ENCODE data around the gene LRRC30. TPM values are rescaled to one million over a fixed set of nuclear protein-coding genes. Genes with fewer than 3 reads are reported as not detected.

LRRC30 gene
- total RNA-seq, 1 donor from 2014 or later, result not detected

DNA sequence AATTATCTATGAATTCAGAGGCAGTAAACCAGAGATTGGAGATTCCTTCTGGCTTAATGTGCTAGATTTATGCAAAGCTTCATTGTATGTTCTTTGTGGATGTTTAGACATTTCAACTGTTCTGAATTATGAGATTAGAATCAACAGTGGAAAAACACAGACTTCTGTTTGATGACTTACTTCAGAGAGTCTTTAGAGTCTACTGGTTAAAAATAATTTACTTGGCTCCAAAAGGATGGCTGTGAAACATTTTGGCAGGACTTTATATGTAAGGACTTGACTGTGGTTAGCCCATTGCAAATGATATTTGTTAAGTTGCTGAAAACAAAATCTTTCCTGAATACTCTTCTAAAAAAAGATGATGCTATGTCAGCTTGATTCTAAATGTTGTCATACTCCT is 25.5 kb upstream of the LRRC30 start:
- H3K27ac Mint-ChIP-seq, result peak overlapping the region; percentile 50
- H3K36me3 Mint-ChIP-seq, result no peaks in the 10 kb centered on the region
- peaks cover 3% of the 10 kb centered on the region for H3K27me3 Mint-ChIP-seq (ENCODE audit: low read depth)
- TF ChIP-seq, protein P1, sequence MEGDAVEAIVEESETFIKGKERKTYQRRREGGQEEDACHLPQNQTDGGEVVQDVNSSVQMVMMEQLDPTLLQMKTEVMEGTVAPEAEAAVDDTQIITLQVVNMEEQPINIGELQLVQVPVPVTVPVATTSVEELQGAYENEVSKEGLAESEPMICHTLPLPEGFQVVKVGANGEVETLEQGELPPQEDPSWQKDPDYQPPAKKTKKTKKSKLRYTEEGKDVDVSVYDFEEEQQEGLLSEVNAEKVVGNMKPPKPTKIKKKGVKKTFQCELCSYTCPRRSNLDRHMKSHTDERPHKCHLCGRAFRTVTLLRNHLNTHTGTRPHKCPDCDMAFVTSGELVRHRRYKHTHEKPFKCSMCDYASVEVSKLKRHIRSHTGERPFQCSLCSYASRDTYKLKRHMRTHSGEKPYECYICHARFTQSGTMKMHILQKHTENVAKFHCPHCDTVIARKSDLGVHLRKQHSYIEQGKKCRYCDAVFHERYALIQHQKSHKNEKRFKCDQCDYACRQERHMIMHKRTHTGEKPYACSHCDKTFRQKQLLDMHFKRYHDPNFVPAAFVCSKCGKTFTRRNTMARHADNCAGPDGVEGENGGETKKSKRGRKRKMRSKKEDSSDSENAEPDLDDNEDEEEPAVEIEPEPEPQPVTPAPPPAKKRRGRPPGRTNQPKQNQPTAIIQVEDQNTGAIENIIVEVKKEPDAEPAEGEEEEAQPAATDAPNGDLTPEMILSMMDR (IDR thresholded peaks at IDR 0.05; ENCODE audit: unreplicated experiment), result no peak
- no peak for DNase-seq (ENCODE audit: low spot score in 2 of 2, unreplicated experiment in 2 of 2)
- no peaks in the 10 kb centered on the region for H3K9me3 Mint-ChIP-seq
- no peak overlapping the region for H3K4me3 Mint-ChIP-seq
- peaks cover 17% of the 10 kb centered on the region for H3K4me1 Mint-ChIP-seq

DNA sequence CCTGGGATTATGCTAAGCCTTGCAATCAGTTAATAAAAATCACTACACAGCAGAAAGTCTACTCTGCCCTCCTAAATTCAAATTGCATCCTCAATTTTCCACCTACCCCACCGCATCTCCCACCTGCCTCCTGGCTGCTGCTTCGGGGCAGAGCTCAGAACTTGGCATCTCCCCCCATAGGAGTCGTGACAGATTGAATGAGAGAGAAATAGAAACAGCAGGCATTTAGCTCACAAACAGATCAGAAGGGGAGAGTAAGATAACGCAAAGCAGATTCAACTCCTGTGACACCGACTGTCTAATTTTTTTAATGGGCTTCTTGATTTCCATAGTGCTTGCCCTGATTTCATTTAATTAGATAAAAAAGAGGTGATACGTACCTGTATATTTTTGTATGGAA is 24.7 kb upstream of the LRRC30 start:
- H3K4me3 Mint-ChIP-seq, result no peak overlapping the region
- H3K9me3 Mint-ChIP-seq, result no peaks in the 10 kb centered on the region
- DNase-seq (ENCODE audit: low spot score in 2 of 2, unreplicated experiment in 2 of 2), result no peak
- H3K27me3 Mint-ChIP-seq (ENCODE audit: low read depth), result peaks cover 6% of the 10 kb centered on the region
- TF ChIP-seq, protein P1 (IDR thresholded peaks at IDR 0.05; ENCODE audit: unreplicated experiment), result no peak
- H3K27ac Mint-ChIP-seq, result no peak overlapping the region
- H3K4me1 Mint-ChIP-seq, result peaks cover 17% of the 10 kb centered on the region
- no peaks in the 10 kb centered on the region for H3K36me3 Mint-ChIP-seq

DNA sequence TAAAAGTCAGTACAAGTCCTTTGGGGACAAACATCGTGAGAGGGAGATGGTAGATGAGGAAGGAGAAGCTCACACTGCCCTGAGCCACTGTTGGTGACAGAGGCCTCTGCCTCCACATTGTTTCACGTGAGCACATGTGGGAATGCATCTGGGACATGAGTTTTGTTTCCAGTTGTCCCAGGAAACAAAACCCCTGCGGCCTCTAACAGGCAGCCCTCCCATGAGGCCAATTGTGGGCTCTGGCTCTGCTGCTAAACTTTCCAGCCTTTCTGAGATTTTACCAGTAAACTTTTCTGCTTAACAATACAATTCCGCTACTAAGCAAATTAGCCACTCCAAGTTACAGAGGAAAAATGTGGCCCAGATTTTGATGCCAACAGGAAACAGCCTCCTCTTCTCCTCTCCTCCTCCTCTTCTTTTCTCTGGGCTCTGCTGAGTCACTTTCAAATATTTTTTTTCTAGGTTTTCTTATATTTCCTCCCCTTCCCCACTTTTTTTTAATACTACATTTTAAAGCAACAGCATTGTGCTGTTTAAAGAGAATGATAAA is 23.4 kb upstream of the LRRC30 start:
- DNase-seq (ENCODE audit: low spot score in 2 of 2, unreplicated experiment in 2 of 2), result no peak
- Mint-ChIP-seq H3K4me3 (no peak overlapping the region), H3K36me3 (no peaks in the 10 kb centered on the region), H3K27ac (no peak overlapping the region), H3K27me3 (ENCODE audit: low read depth) (peaks cover 14% of the 10 kb centered on the region), H3K4me1 (peaks cover 17% of the 10 kb centered on the region), H3K9me3 (no peaks in the 10 kb centered on the region)
- TF ChIP-seq, protein P1 (IDR thresholded peaks at IDR 0.05; ENCODE audit: unreplicated experiment), result no peak

DNA sequence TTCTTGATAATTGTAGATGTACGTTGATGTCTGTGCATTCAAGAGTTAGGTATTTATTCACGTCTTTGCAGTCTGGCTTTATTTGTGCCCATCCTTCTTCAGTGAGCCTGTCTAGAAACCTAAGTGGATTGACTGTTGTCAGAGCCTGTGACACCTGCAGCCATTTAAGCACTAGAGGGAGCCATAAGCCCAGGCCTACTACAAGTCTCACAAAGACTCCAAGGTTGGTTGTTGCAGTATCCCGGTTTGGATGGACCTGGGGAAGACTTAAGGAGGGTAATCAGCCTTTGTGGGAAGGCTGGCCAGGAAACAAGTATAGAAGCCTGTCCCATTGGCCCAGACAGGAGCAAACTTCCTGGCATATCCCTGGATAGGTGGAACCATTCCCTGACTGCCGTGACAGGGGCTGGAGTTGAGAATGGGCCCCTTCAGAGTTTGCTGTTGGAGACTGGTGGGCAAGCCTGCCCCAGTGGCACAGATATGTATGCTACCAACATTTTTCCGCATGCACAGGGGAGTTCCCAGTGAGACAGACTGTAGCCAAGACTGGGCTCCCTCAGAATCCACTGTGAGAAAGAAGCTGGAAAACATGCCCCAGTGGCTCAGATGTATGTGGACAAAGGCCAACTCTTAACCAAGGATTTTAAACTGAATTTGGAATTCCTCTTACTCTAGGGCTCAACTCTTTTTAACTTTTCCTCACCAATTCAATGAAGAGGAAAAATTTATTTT is 9.3 kb upstream of the LRRC30 start:
- H3K27me3 Mint-ChIP-seq (ENCODE audit: low read depth), result peaks cover 12% of the 10 kb centered on the region
- peak in 1 of 2 experiments; percentile 48 for DNase-seq (ENCODE audit: low spot score in 2 of 2, unreplicated experiment in 2 of 2)
- H3K36me3 Mint-ChIP-seq, result no peaks in the 10 kb centered on the region
- H3K4me3 Mint-ChIP-seq, result no peak overlapping the region
- no peak overlapping the region for H3K27ac Mint-ChIP-seq
- TF ChIP-seq, protein P1 (IDR thresholded peaks at IDR 0.05; ENCODE audit: unreplicated experiment), result peak; percentile 51
- H3K9me3 Mint-ChIP-seq, result no peaks in the 10 kb centered on the region
- H3K4me1 Mint-ChIP-seq, result no peaks in the 10 kb centered on the region

DNA sequence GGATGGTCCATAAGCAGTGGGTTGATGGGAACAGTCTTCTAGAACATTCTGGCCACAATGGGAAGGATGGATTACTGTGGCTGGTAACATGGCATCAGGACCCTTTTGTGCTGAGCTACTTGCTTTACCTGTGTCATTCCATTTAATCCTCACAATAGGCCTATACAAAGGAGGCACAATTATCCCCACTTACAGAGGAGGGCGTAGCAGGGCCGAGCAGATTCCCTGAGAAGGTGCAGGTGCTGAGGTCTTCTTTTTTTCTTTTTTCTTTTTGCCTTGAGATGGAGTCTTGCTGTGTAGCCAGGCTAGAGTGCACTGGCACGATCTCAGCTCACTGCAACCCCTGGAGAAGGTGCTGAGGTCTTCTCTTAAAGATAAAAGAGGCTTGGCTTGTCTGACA is 6.7 kb upstream of the LRRC30 start:
- Mint-ChIP-seq H3K36me3 (no peaks in the 10 kb centered on the region), H3K9me3 (no peaks in the 10 kb centered on the region), H3K27me3 (ENCODE audit: low read depth) (peaks cover 4% of the 10 kb centered on the region), H3K27ac (no peak overlapping the region), H3K4me1 (no peaks in the 10 kb centered on the region), H3K4me3 (no peak overlapping the region)
- DNase-seq (ENCODE audit: low spot score in 2 of 2, unreplicated experiment in 2 of 2), result no peak
- TF ChIP-seq, protein P1 (IDR thresholded peaks at IDR 0.05; ENCODE audit: unreplicated experiment), result no peak
